ENCODE measurements around the gene FARS2.

The FARS2 gene

DNA sequence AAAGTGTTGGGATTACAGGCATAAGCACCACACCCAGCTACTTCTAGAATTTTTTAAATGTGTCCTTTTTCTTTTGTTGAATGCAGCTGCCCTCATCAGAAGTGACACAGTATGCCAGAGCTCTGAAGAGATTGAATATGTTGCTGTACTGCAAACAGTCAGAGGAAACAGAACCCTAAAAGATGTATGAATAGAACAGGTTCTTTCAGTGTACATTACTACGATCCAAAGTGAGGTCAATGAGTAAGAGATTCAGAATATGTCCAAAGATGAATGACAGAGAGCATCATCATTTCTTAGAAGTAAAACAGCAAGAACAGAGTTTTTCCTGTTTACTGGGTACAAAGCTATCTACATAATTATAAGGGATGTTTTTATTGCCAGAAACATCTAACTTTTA, 476.9 kb downstream of the FARS2 start:
- peak in 1 of 2 donors; percentile 38 for ATAC-seq

DNA sequence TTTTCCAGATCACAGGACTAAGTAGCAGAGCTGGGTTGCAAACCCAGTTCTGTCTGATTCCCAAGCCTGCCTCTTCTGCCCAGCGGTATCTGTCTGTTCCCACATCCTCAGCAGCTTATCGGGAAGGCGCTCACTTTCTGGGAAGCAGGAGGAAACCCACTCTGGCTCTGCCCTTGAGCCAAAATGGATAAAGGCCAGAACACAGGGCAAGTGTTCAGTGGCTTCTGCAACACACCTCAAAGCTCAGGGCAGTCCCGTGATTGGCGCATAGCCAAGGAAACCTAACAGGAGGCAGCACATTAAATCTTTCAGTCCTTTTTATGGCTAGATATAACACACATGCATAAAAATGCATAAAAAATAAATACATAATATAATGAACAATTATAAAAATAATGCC, 483.2 kb downstream of the FARS2 start:
- ATAC-seq = no peak

DNA sequence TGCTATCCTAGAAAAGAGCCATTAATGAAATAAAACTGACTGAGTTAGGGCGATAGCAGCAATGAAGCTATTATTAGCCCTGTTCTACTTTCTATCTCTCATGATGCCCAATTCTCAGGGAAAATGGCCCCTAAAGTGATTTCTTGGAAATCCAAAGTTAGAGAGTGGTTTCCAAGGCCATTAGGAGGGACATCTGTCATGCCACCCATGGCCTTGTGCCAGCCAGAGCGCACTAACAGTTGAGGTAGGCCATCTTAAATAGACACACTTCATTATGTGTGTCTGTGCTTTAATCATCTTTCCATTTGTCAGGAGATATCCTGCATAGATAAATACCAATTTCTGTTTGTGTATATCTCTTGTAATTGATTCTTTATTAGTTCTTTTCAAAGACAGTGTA, 483.8 kb downstream of the FARS2 start:
- ATAC-seq = no peak

DNA sequence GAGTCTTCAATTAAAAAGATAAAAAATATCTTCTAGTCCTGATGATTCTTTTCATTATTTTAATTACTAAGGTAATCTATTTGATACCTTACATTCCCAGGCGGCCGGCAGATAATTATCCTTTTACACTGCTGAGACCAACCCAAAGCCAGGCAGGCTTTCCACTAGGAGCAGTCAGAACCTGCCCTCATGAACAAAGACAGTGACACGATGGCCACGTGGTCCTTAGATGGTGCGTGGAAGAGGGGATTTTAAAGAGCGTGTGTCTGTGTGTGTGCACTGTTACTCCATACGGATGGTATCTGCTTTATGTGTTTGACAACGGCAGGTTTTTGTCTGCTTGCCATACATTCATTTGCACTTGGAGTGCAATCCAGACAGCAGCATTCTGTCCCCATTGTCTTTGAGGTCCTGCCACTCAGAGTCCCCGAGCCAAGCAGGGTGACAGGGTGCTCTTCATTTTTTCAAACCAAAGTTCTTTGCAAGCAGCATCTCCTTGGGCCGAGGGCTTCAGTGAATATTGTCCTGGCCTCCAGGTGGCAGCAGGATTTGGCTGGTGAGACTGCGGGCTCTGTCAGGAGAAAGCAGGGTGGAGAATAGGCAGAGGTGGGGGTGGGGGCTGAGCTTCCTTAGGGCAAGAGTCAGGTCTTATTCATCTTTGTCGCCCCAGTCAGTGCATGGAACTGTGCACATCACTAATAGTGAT, 484.9 kb downstream of the FARS2 start:
- ATAC-seq = no peak

DNA sequence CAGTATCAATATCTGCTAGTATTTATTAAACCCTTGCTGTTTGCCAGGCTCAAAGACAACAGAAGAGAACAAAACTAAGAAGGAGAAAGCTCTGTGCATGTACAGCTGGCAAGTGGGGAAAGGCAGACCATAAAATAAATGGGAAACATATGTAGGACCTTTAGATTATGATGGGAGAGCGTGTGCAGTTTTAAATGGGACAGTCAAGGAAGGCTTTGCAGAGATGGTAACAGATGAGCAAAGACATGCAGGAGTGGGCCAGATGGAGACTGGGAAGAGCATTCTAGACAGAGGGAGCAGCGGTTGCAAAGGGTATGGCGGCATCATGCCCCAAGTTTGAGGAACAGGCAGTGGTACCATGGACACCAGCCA, 485.4 kb downstream of the FARS2 start:
- ATAC-seq = no peak

DNA sequence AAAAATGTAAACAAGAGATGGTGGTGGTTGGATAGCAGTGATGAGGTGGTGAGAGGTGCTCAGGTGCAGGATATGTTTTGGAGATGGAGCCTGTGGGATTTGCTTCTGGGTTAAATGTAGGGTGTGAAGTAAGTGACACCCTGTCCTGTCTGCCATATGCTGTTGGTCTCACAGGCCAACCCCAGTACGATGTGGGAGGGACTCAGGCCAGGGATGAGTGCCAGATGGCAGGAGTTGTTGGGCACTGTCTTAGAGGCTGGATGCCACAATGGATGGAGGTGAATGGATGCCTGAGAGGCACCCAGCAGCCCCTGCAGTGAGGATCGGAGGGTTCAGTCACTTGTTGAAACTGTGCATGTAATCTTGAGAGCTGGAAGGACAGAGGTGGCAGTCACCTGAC, 486.1 kb downstream of the FARS2 start:
- no peak for ATAC-seq

DNA sequence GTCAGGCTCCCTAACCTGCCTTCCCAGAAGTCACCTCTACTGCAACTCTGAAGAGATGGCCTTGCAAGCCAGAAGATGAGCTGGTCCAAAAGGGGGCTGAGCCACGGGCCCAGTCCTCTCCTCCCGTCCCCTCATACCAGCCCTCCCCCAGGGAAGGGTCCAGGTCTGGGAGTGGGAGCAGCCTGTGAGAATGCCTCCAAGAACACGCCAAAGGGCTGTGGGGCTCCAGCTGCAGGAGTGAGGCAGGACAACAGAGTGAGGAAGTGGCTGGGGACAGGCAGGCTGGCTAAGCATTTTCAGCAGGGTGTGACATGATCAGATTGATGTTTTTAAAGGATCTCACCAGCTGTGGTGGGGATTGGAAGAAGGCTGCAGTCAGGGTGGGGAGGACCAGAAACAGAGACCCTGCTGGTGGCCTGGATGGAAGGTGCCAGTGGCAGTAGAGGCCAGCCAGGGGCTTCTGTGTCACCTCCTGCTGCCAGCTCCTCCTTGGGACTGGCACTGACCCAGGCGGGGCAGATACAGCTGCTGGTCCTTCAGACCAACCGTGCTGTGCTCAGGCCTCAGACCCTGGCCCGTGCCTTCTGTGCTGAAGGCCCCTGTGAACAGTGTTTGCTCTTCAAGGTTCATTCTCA, 487.8 kb downstream of the FARS2 start:
- no peak for ATAC-seq

DNA sequence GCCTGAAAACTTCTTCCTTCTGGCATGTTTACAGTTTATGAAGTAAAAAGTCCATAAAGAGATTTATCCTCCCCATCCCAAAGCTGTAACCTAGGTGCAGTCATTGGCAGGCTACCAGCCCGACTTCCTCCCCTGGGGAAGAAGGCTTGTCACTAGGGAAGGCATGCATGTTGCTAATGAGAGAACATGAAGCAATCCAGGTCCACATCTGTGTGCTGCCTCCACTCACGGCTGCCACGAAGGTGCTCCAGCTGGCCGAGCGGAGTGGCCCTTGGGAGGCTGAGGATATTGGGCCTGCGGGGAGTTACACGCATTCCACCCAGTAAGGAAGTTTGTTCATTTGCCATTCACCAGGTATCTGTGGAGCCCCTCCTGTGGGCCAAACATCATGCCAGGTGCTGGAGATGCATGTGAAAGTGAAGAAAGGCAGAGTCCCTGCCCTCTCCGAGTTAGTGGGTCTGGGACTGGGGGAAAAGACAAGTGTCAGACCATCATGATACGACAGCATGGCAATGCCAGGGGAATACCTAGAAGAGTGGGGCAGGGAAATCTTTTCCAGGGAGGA, 488.4 kb downstream of the FARS2 start:
- no peak for ATAC-seq

DNA sequence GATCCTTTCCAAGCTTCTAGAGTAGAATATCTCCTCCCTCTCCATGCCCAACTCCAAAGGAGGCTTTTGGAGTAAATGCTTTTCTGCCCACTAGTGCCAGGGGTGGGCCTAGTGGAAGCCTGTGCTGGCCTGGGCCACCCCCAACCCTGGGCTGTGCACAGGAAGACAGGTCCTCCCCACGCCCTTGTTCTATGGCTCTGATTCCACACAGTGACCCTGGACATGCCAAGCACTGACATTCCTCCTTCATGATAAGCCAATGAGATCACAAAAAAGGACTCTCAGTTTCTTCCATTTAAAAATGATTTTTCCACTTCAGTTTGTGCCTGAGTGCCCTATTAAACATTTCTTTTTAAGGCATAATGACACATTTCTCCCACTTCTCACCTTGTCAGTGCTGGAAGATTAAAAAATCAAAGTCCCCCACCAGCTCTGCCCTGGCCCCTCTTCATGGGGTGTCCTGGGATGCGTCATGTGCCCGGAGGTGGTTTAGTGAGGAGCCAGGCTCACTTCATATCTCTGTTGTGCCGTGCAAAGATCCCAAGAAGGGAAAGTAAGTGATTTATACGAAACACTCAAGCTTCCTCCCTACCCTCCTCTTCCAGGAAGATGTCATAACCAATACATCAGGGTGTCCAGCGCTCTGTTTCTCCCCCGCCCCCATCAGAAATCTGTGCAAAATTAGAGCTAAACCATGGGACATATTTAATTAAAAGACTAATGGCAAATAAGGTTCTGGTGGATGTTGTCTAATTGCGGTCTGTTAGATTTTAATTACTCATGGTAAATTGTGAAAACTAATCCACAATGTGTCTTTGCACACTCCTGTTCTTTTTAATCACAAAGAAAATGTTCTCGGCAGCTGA, 490.4 kb downstream of the FARS2 start:
- ATAC-seq = no peak

DNA sequence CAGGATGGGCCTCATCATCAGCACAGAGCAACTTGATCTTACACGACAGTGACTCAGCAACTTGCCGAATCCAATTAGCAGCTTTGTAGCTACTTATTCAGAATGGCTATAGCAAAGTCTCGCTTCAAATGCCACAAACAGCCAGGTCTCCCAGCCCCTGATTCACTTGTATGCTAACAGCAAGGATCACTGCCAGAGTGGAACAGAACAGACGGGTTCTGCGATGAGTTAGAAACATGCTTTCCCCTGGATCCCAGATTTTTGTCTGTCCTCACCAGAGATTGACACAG, 491.0 kb downstream of the FARS2 start:
- no peak for ATAC-seq

DNA sequence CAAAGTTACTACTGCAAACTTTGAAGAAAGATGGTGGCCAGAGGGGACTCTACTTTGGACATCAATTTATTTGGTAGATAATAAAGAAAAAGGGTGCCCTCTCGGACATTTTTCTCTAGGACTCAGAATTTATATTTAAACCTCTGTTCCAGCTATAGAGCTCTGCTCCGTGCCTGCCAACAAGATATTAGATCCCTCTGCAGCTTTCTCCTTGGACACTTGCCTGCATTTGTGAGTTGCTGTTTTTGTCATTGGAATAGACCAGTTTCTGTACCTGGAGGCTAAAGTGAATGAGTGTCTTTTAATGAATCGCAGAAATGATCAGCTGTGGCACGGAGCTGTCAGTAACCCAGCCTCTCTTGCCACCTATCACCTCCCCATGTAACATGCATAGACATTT, 491.9 kb downstream of the FARS2 start:
- ATAC-seq = no peak

DNA sequence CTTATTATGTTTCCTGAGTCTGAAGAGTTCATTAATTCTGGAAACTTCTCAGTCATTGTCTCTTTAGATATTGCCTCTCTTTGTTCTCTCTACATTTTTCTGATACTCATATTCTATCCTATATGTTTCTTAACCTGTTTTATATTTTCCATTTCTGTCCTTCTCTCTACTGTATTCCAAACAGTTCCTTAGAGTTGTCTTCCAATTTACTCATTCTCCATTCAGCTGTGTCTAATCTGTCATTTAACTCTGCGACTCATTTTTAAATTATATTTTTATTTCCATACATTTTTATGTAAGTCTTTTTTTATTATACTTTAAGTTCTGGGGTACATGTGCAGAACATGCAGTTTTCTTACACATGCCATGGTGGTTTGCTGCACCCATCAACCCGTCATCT, 493.6 kb downstream of the FARS2 start:
- no peak for ATAC-seq

DNA sequence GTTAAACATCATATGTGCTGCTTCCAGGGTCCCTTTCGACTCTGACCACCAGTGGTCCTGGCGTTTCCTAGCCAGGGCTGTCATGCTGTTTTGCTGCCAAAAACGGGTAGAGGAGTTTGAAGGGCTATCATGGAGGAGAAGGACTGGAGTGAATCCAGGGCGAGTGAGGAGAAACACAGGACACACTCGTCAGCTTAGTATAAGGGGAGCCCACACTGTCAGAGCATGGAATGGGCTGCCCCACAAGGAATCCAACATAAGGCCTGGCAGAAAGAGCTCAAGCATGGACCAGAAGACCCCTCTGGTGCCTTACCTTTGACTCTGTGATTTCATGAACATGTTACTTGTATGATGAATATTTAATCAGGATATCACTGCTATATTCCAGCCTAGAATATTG, 498.3 kb downstream of the FARS2 start:
- no peak for ATAC-seq

DNA sequence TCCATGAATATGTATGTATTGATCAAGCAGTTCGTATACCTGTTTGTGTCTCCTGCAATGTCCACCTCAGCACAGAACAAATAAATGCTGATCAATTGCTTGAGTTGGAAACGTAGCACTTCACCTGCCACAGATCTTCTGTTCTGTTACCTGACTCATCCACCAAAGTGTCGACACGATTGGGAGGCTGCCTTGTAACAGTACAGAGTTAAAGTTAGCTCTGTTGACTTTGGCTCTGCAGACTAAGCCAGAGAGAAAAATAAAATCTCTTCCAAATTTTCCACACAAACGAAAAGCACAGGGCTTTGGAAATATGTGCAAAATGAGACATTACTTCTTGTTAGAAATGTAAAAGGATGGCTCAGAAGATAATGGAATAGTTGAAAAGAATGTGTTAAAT, 500.1 kb downstream of the FARS2 start:
- ATAC-seq = no peak

DNA sequence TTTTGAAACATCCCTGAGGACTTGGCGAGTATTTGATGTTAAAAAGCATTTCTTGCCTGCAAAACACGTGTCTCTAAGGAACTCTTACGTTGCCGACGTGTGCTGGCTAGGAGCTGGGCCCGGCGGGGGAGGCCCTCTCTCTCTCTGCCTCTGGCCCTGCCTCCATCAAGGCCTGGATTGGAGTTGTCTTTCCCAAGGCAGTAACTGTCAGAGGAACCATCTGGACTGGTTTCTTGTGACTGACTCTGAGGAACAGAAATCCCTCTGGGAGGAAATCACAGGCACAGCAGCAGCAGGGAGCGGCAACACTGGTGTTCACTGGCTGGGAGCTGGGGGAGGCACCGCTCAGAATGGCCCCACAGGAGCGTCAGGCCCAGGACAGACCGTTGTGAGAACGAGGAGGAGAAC, 501.3 kb downstream of the FARS2 start:
- ATAC-seq = no peak

DNA sequence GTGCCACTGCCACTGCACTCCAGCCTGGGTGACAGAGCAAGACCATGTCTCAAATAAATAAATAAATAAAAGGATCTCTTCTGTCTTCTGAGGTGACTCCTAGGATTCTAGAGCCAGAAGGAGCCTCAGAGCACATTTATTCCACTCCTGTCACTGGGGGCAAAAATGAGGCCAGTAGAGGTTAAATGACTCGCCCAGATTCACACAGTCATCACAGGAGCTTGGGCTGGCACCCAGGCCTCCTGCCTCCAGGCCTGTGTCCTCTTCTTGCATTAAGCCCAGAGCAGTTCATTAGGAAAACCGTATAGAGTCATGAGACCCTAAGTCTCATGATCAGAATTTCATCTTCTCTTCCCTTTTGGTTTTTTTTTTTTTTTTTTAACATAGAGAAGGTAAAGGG, 502.1 kb downstream of the FARS2 start:
- ATAC-seq = no peak

DNA sequence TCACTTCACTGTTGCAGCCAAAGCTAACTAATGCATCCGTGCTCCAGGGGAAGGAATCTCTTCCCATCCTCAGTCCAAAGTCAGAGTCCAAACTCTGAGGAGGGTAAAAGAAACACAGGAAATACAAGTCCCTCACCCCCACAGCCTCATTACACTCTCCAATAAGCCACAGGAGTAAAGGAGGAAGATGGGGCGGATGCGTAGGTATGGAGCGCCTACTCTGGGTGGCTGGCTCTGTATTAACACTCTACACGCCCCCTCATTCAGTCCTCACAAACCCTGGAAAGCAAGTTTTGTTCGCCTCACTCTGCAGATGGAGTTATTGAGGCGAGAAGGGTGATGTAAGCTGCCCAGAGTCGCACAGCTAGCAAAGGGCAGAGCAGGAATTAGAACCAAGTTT, 502.6 kb downstream of the FARS2 start:
- ATAC-seq = no peak

DNA sequence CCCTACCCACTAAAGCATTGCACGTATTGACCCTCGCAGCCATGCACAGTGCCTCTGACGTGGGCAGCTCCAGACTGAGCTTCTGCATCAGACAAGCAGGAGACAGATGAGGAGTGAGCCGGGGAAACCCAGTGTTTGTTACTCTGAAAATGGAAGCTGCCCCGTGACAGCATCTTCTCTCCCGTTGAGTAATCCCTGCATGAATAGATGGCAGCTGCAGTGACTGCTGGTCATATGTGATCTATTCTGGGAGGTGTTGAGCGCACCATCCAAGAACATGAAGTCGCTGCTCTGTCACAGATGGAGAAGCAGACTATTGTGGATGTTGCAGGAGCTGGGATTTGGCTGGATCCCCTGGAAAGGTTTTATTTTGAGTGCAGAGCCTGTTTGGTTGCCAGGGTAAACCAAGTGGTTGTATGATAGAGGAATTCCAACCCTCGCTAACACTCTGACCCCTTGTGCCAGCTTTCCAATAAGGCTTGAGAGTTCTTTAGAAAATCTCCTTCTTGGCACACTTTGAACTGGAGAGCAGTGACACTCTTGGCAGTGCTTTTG, 503.2 kb downstream of the FARS2 start:
- peak in 1 of 2 donors; percentile 28 for ATAC-seq

DNA sequence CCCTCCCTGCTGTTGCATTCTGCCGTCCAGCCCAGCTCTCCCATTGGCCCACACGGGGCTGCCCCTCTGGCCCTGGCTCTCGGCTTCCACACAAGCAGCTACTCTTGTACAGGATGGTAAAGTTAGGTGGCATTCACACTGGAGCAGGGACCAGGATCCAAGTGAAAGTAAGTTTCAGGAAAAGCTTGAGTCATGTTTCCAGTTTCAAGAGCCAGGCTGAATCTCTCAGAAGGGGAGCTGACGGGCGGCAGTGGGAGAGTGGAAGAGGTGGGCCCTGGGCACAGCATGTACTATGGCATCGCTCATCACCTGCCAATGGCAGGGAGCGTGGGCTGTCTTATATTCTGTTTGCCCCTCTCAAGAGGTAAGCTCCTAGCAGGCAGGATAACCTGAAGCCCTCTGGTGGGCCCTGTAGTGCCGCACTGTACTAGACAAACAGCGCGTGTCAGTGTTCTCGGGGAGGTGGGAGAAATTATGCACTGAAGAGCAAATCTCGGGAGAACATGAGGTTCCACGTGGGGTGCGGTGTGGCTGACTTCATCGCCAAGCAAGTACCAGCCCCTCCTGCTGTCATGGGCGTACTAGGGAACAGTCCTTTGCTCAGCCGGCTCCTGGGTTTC, 503.9 kb downstream of the FARS2 start:
- ATAC-seq = no peak

DNA sequence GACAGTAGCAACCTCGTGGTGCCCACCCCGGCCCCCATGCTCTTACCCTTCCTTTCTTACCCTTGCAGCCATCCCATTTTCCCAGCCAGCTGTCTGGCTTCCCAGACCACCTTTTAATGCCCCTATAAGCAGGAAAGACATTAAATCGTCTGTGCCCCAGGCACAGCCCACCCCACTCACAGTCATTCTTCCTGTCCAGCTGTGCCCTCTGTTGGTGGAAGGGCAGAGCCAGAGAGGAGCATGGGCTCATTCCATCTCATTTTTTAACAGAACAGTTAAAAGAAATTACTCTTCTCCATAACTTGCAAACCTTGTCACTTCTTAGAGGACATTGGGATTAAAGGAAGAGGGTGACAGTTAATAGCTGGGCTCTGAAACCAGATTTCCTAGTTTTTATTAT, 504.9 kb downstream of the FARS2 start:
- ATAC-seq = no peak

DNA sequence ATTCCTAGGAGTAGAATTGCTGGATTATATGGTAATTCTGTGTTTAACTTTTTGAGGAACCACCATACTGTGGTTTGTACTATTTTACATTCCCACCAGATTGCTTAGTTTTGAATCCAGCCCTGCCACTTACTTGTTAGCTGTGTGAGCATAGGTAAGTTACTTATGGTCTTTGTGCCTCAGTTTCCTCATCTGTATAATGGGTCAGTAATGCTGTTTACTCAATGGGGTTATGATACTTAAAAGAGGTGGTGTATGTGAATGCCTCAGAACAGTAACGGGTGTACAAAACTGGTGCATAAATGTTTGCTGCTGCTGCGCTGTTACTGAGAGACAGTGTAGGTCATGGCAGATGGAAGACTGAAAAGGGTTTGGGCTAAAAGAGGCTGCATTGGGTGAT, 506.2 kb downstream of the FARS2 start:
- ATAC-seq = no peak

DNA sequence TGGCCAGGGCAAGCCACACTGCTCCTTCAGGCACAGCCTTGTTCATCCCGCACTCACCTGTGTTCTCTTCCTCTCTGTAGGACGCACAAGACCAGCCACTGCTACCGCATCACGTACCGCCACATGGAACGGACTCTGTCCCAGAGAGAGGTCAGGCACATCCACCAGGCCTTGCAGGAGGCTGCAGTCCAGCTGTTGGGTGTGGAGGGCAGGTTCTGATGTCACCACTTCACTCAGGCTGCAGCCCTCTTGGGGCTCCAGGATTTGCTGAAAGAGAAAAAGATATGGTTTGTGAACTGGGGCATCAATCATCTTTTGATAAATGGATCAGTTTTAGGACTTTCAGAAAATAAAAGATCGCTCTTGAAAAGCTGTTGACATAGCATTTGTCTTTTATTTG, 509.9 kb downstream of the FARS2 start:
- no peak for ATAC-seq

DNA sequence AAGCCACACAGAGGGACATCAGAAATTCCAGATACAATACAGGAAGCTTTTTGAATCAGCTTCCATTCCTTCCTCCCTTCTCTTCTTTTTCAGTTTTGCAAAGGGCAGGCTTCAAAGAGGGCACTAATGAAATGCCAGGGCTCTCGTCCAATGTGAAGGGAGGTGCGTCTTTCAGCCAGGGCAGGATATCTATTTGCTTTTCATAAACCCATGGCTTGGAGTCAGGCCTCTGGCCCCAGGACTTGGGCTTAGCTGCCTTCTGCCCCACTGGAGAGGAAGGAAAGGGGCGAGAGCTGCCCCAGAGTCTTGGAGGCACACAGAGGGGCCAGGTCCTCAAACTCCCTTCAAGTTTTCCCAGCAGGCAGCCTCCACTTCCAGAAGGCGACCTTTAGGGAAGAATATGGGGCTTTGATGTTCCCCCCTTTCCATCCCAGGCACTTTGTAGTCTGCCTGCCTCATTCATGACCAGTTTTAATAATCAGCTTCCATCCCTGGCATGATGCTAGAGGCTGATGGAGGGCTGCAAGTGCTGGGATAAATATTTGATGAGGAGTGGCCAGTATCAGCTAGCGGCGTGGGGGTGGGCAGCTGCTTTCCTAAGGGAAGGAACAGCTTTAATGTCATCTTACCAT, 510.6 kb downstream of the FARS2 start:
- no peak for ATAC-seq

All from activated CD4-positive, CD25-positive, alpha-beta regulatory T cell treated with anti-CD3 and anti-CD28 coated beads, Interleukin-2, amount 50 U/mL, for 24 hours (primary cell).